Tibial nerve (tissue), 3 donors: ENCODE data around the gene ITPK1.

Source experiments
- CTCF ChIP-seq, 5 experiments: fragments of 200-600 bp in 3 of 5; fragments of 450-650 bp in 2 of 5; sonication (generic) in 3 of 5; IDR thresholded peaks; one replicate each; pipeline ENCODE4 v1.5.1; 2016 to 2019; ENCODE audit warnings: antibody characterized with exemption in 5 of 5, mild to moderate bottlenecking in 3 of 5, moderate library complexity in 2 of 5
- POLR2A ChIP-seq, 2 donors: fragments of 450-650 bp; IDR thresholded peaks; one replicate each; pipeline ENCODE4 v1.6.1; 2017; ENCODE audit warnings: antibody characterized with exemption in 2 of 2, mild to moderate bottlenecking in 2 of 2, moderate library complexity in 2 of 2

- no peak for TF ChIP-seq CTCF (IDR thresholded peaks at IDR 0.05)
- TF ChIP-seq POLR2A (IDR thresholded peaks at IDR 0.05), result no peak
Observed at GRCh38 chr14:93142854-93143652, 27.3 kb upstream of the ITPK1 start.
